GM23338 (cell line): ENCODE results near the gene CRKL. TPM values are rescaled to one million over a fixed set of nuclear protein-coding genes. Genes with fewer than 3 reads are reported as not detected.

Experiments used
- ATAC-seq: fragments of 200-7000 bp; cut with Tn5 transposase; 3 replicates; pipeline ENCODE4 v1.9.1; 2020
- DNase-seq: peaks from one replicate; pipeline ENCODE4 v3.0.0-alpha.2; 2015; ENCODE audit warnings: low spot score
- H2AFZ ChIP-seq: fragments of 200-600 bp; sonication (generic); 2 replicates; pipeline ENCODE4 v1.8.0; 2016; ENCODE audit warnings: antibody characterized with exemption, mild to moderate bottlenecking, moderate library complexity
- H3F3A ChIP-seq: fragments of 200-600 bp; sonication (generic); replicated peaks from 2 replicates; pipeline ENCODE4 v1.8.0; 2017; ENCODE audit warnings: antibody characterized with exemption, mixed run types, low read depth
- H3K27ac ChIP-seq: fragments of 200-600 bp; sonication (generic); 2 replicates; pipeline ENCODE4 v1.6.1; 2016; ENCODE audit warnings: low read depth
- H3K27me3 ChIP-seq: fragments of 200-600 bp; sonication (generic); 2 replicates; pipeline ENCODE4 v1.8.0; 2016; ENCODE audit warnings: mild to moderate bottlenecking, mixed run types, moderate library complexity; ENCODE audit not compliant: insufficient read depth
- H3K36me3 ChIP-seq: fragments of 200-600 bp; sonication (generic); 2 replicates; pipeline ENCODE4 v1.8.0; 2016; ENCODE audit warnings: mild to moderate bottlenecking; ENCODE audit not compliant: insufficient read depth
- H3K4me1 ChIP-seq: fragments of 200-600 bp; sonication (generic); 2 replicates; pipeline ENCODE4 v1.8.0; 2016; ENCODE audit warnings: mild to moderate bottlenecking, moderate library complexity; ENCODE audit not compliant: insufficient read depth
- H3K4me2 ChIP-seq: fragments of 200-600 bp; sonication (generic); 2 replicates; pipeline ENCODE4 v1.7.1; 2017; ENCODE audit warnings: mixed run types
- H3K4me3 ChIP-seq: fragments of 200-600 bp; sonication (generic); 2 replicates; pipeline ENCODE4 v1.6.1; 2016; ENCODE audit warnings: mixed run types
- H3K79me2 ChIP-seq: fragments of 200-600 bp; sonication (generic); replicated peaks from 2 replicates; pipeline ENCODE4 v1.8.0; 2017; ENCODE audit warnings: mild to moderate bottlenecking; ENCODE audit not compliant: insufficient read depth
- H3K9me2 ChIP-seq: fragments of 200-600 bp; sonication (generic); 2 replicates; pipeline ENCODE4 v1.8.0; 2017; ENCODE audit not compliant: insufficient read depth
- H4K20me1 ChIP-seq: fragments of 200-600 bp; sonication (generic); replicated peaks from 2 replicates; pipeline ENCODE4 v1.8.0; 2017; ENCODE audit warnings: mild to moderate bottlenecking; ENCODE audit not compliant: insufficient read depth
- H3K27ac Mint-ChIP-seq: 2 replicates; pipeline ENCODE4 v1.8.0; 2020; ENCODE audit warnings: inconsistent platforms, mild to moderate bottlenecking, moderate library complexity, mixed read lengths
- H3K27me3 Mint-ChIP-seq: 3 replicates; pipeline ENCODE4 v1.8.0; 2022; ENCODE audit warnings: low read depth, mild to moderate bottlenecking, moderate library complexity, mixed read lengths, inconsistent platforms; ENCODE audit not compliant: insufficient read depth, poor library complexity
- H3K36me3 Mint-ChIP-seq: 3 replicates; pipeline ENCODE4 v1.8.0; 2021; ENCODE audit warnings: low read depth, mild to moderate bottlenecking, inconsistent platforms, moderate library complexity, mixed read lengths
- H3K4me1 Mint-ChIP-seq: 3 replicates; pipeline ENCODE4 v1.8.0; 2020; ENCODE audit warnings: mild to moderate bottlenecking, inconsistent platforms, mixed read lengths
- H3K4me3 Mint-ChIP-seq: 3 replicates; pipeline ENCODE4 v1.8.0; 2021; ENCODE audit warnings: moderate library complexity, mild to moderate bottlenecking, inconsistent platforms, mixed read lengths
- H3K9me3 Mint-ChIP-seq: 3 replicates; pipeline ENCODE4 v1.8.0; 2020; ENCODE audit warnings: moderate library complexity, mild to moderate bottlenecking, inconsistent platforms, mixed read lengths
- CREB1 ChIP-seq: fragments of 250-450 bp; sonication (Bioruptor Pico); IDR thresholded peaks from 2 replicates; pipeline ENCODE4 v1.5.0; 2020; ENCODE audit warnings: low read depth, mild to moderate bottlenecking, moderate library complexity
- CTCF ChIP-seq, 2 experiments: fragments of 200-600 bp in 1 of 2; sonication (generic) in 1 of 2; conservative IDR thresholded peaks; 2 replicates each; pipeline versions ENCODE4 v1.5.1 to v1.6.1; 2016 to 2017; ENCODE audit warnings: antibody characterized with exemption in 2 of 2, low read depth in 2 of 2, mild to moderate bottlenecking in 2 of 2, moderate library complexity in 1 of 2
- ETS1 ChIP-seq: IDR thresholded peaks from 2 replicates; pipeline ENCODE4 v1.6.1; 2016; ENCODE audit warnings: antibody characterized with exemption
- EZH2 ChIP-seq: fragments of 200-600 bp; sonication (generic); IDR thresholded peaks from one replicate; pipeline ENCODE4 v1.8.0; 2017; ENCODE audit warnings: antibody characterized with exemption, mild to moderate bottlenecking, low read depth; ENCODE audit not compliant: unreplicated experiment
- EZH2phosphoT487 ChIP-seq: fragments of 200-600 bp; sonication (generic); IDR thresholded peaks from one replicate; pipeline ENCODE4 v1.8.1; 2018; ENCODE audit warnings: antibody characterized with exemption; ENCODE audit not compliant: unreplicated experiment
- JUNB ChIP-seq: IDR thresholded peaks from one replicate; pipeline ENCODE4 v1.6.1; 2016; ENCODE audit warnings: antibody characterized with exemption; ENCODE audit not compliant: unreplicated experiment
- NANOG ChIP-seq: IDR thresholded peaks from 2 replicates; pipeline ENCODE4 v1.6.1; 2016; ENCODE audit warnings: antibody characterized with exemption, borderline replicate concordance
- POLR2AphosphoS5 ChIP-seq: IDR thresholded peaks from 2 replicates; pipeline ENCODE4 v1.6.1; 2016; ENCODE audit warnings: antibody characterized with exemption, low read depth
- REST ChIP-seq: IDR thresholded peaks from one replicate; pipeline ENCODE4 v1.6.1; 2018; ENCODE audit warnings: antibody characterized with exemption; ENCODE audit not compliant: unreplicated experiment
- STAT1 ChIP-seq: IDR thresholded peaks from one replicate; pipeline ENCODE4 v1.6.1; 2016; ENCODE audit warnings: antibody characterized with exemption; ENCODE audit not compliant: unreplicated experiment
- ZNF114 ChIP-seq: fragments of 250-450 bp; sonication (Bioruptor Pico); IDR thresholded peaks from 2 replicates; pipeline ENCODE4 v1.5.0; 2020; ENCODE audit warnings: mild to moderate bottlenecking, moderate library complexity
- ZNF331 ChIP-seq: fragments of 250-450 bp; sonication (Bioruptor Pico); IDR thresholded peaks from 2 replicates; pipeline ENCODE4 v1.5.0; 2020; ENCODE audit warnings: low read depth, mild to moderate bottlenecking, moderate library complexity
- polyA plus RNA-seq: library from polyadenylated mRNA; unstranded; fragments of >200 nt; fragmentation: Nextera tagmentation; extraction: Ambion mirVana; gene quantifications from 2 replicates; pipeline ENCODE4 v1.2.1, GENCODE V29; 2016
- total RNA-seq: library from RNA; depleted of rRNA; stranded (reverse); fragments of >200 nt; shearing (Covaris generic); gene quantifications from 2 replicates; pipeline ENCODE4 v1.2.3, GENCODE V29; 2014

Gene CRKL
- total and polyA plus RNA-seq, 2 experiments from 2014 or later = 39.5 to 104 TPM

- TF ChIP-seq REST (no peak), EZH2 (no peak), STAT1 (no peak), ZNF114 (CRISPR knock-in tag) (no peak), JUNB (no peak), CTCF (conservative IDR thresholded peaks at IDR 0.05; ENCODE audit: low read depth in 2 of 2) (no peak), ZNF331 (CRISPR knock-in tag) (no peak), POLR2AphosphoS5 (no peak), EZH2phosphoT487 (no peak)
These were observed 60.4 kb downstream of the CRKL start (continued) for GRCh38 chr22:20977516-20978170.

GRCh38 chr22:20978419-20978818, 61.2 kb downstream of the CRKL start:
- H3K4me3 ChIP-seq = no peak overlapping the region
- H3K9me3 Mint-ChIP-seq = peaks cover 20% of the 10 kb centered on the region
- H3K36me3 Mint-ChIP-seq = peaks cover 6% of the 10 kb centered on the region; the same call in 1 of the 3 replicates
- no peak overlapping the region for H3K4me3 Mint-ChIP-seq
- peaks cover 15% of the 10 kb centered on the region for H3K4me1 Mint-ChIP-seq
- peaks cover 36% of the 10 kb centered on the region for H3K27me3 Mint-ChIP-seq
- no peaks in the 10 kb centered on the region for H3K27me3 ChIP-seq
- no peak overlapping the region for H3K27ac Mint-ChIP-seq
- DNase-seq = no peak
- no peak overlapping the region for H3K27ac ChIP-seq
- ATAC-seq = no peak
- no peaks in the 10 kb centered on the region; the same call in 1 of the 2 replicates for H3K36me3 ChIP-seq
- no peak overlapping the region for H2AFZ ChIP-seq
- H4K20me1 ChIP-seq = no peaks in the 10 kb centered on the region
- H3K4me1 ChIP-seq = peaks cover 11% of the 10 kb centered on the region; the same call in 1 of the 2 replicates
- H3K4me2 ChIP-seq = no peak overlapping the region
- 0 out of 2 replicates have a peak, but pooled peaks cover 6% of the 10 kb centered on the region for H3K9me2 ChIP-seq
- no peaks in the 10 kb centered on the region for H3K79me2 ChIP-seq
- no peaks in the 10 kb centered on the region for H3F3A ChIP-seq
- no peak for TF ChIP-seq NANOG
- TF ChIP-seq CTCF (conservative IDR thresholded peaks at IDR 0.05; ENCODE audit: low read depth in 2 of 2) = no peak
- no peak for TF ChIP-seq EZH2
- no peak for TF ChIP-seq ETS1
- TF ChIP-seq ZNF114 (CRISPR knock-in tag) = no peak
- TF ChIP-seq POLR2AphosphoS5 = no peak
- TF ChIP-seq ZNF331 (CRISPR knock-in tag) = no peak
- no peak for TF ChIP-seq CREB1 (CRISPR knock-in tag)
